Left lung (tissue), 10 donors: Measurements from ENCODE around the gene INPP5E. TPM values are rescaled to one million over a fixed set of nuclear protein-coding genes. Genes with fewer than 3 reads are reported as not detected.
A peak's percentile ranks its signal among the peaks of the same experiment; 100 is the strongest.

Experiments used
- ATAC-seq: fragments of 200-7000 bp; cut with Tn5 transposase; one replicate; pipeline ENCODE4 v1.9.1; 2020; ENCODE audit warnings: moderate library complexity
- DNase-seq, 4 donors: peaks; one replicate each; pipeline ENCODE4 v3.0.0-alpha.2; 2013 to 2020
- H3K27ac ChIP-seq, 2 donors: fragments of 200-600 bp; sonication (generic) in 1 of 2; one replicate each; pipeline versions ENCODE4 v1.5.0 to v1.8.0; 2020 to 2021
- H3K27me3 ChIP-seq, 2 donors: fragments of 200-600 bp; sonication (generic) in 1 of 2; one replicate each; pipeline versions ENCODE4 v1.5.0 to v1.8.0; 2020 to 2021
- H3K36me3 ChIP-seq, 2 donors: fragments of 200-600 bp; sonication (generic) in 1 of 2; one replicate each; pipeline versions ENCODE4 v1.5.0 to v1.8.0; 2020 to 2021
- H3K4me1 ChIP-seq, 2 donors: fragments of 200-600 bp; one replicate each; pipeline ENCODE4 v1.8.0; 2021
- H3K4me3 ChIP-seq, 2 donors: fragments of 200-600 bp; sonication (generic) in 1 of 2; one replicate each; pipeline versions ENCODE4 v1.5.0 to v1.8.0; 2020 to 2021; ENCODE audit warnings: mild to moderate bottlenecking in 1 of 2
- H3K9me3 ChIP-seq, 2 donors: fragments of 200-600 bp; sonication (generic) in 1 of 2; one replicate each; pipeline versions ENCODE4 v1.5.0 to v1.8.0; 2020 to 2021
- CTCF ChIP-seq, 2 donors: fragments of 200-600 bp; sonication (generic) in 1 of 2; IDR thresholded peaks; one replicate each; pipeline versions ENCODE4 v1.5.0 to v1.8.0; 2021; ENCODE audit warnings: antibody characterized with exemption in 2 of 2
- intact Hi-C, 2 donors: fragments of 100-400 bp; cut with DNase I; formaldehyde crosslinking; loops; one replicate each; pipeline versions ENCODE4 v1.11.2 to v1.14.2; 2022
- polyA plus RNA-seq, 6 donors: library from polyadenylated mRNA; unstranded; fragments of 120-200 nt; gene quantifications; one replicate each; pipeline ENCODE4 v1.2.1, GENCODE V29; 2013; ENCODE audit not compliant: insufficient read length in 6 of 6
- total RNA-seq, 2 donors: library from RNA; stranded (reverse); fragmentation: NEBNext Ultra II Directional; extraction: Animal tissue kit (Norgen Biotek cat#: 25700); gene quantifications; one replicate each; pipeline ENCODE4 v1.2.1, GENCODE V29; 2021
- donor health status: DM: no; HTN: yes; CAD: no.
- donor health status: DM: no; HTN: no; CAD: no.

The INPP5E gene
- total and polyA plus RNA-seq, 8 donors, result 11.4 to 19.8 (median 13.1) TPM

DNA sequence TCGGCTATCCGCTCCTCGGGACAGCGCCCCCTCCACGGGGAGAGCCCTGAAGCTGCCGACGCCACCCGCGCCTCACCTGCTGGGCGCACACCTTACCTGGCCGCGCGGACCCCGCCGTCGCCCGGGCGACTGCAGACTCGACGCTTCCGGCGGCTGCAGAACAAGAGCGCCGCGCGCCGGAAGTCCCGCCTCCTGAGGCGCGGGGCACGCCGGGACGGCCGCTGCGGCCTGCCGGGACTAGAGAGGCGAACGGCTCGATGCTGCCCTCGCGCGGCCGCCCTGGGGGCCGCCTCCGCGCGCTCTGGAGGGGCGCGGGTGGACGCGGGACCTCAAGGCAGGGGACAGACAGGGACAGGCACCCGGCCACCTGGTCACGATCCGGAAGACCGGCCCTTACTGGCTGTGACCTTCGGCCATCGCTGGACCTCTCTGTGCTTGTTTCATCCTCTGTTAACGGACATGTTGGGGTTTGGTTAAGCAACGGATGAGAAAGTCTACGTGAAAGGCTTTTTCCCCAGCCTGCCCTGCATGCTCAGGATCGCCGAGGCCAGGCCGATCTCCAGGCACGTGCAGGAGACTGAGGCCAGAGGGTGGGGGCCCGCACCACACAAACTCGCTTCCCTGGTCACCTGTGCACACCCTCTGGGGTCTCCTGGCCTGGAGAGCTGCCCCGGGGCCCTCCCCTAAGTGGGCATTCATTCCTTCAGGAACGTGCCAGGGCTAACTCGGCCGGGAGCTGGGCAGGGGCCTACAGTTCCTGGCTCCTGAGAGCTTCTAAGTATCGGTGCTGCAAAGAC lies 39.4 kb downstream of the INPP5E start, which contains the start of gene SNAPC4:
Gene SNAPC4 (minus strand): TSS at position 133 of the 797 bp plus-strand sequence. CDS start 1,742 bp downstream, outside the sequence.
- DNase-seq (peak; percentile 80 to 98 (median 90)), ATAC-seq (peak; percentile 98)
- TF ChIP-seq CTCF (IDR thresholded peaks at IDR 0.05), result peak; percentile 91 to 97
- no peaks in the 10 kb centered on the region for H3K27me3 ChIP-seq
- intact Hi-C loops, result no loop called here
- peak within 1 kb of the TSS in 1 of 2 donors; percentile 57 for H3K27ac ChIP-seq
- H3K4me3 ChIP-seq, result peak within 1 kb of the TSS; percentile 98
- peaks cover 0 to 59% of the 10 kb centered on the region in 2 donors for H3K36me3 ChIP-seq
- no peaks in the 10 kb centered on the region for H3K9me3 ChIP-seq
- peaks cover 16 to 26% of the 10 kb centered on the region in 2 donors for H3K4me1 ChIP-seq

DNA sequence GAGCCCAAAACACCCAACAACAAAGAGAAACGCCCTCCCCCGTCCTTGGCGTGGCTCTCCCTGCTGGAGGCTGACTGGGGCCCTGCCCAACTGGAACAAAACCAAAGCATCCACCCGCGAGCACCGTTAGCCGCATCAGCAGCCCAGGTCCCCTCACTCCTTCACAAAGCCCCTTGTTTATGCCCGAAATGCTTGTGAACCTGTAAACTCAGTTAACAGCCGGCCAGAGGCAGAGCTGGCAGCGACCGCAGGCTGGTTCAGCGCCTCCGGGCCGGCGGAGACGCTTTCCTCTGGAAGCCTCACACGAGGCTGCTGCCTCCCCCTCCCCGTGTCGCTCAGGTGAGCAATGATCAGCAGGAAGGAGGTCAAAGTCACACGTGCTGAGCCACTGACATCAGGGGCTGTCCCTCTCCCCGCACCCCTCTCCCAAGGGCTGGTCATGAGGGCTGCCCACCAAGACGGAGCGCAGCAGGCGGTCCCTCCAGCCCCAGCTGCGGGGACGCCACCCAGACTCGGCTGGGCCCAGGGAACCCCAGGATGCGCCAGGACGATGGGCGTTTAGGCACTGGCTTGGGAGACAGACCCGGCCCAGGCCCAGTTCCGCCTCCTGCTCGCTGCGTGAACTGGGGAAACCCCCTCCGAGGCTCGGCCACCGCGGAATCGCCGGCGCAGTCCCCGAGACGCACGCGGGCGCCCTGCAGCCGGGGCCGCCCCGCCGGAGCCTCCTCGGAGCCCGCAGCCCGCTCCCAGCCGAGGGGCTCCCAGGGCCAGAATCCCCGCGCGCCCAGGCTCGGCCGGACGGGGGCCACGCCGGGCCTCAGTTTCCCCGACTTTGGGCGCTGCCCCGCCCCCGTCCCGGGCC lies 40.2 kb downstream of the INPP5E start:
- peak; percentile 8 for ATAC-seq
- Histone ChIP-seq H3K4me3 (peak overlapping the region; percentile 98), H3K4me1 (peaks cover 16 to 26% of the 10 kb centered on the region in 2 donors), H3K9me3 (no peaks in the 10 kb centered on the region), H3K27me3 (no peaks in the 10 kb centered on the region), H3K36me3 (peaks cover 0 to 59% of the 10 kb centered on the region in 2 donors), H3K27ac (peak overlapping the region in 1 of 2 donors; percentile 57)
- DNase-seq, result peak in 2 of 4 donors; percentile 35 to 85
- intact Hi-C loops, result no loop called here
- TF ChIP-seq CTCF (IDR thresholded peaks at IDR 0.05), result no peak

DNA sequence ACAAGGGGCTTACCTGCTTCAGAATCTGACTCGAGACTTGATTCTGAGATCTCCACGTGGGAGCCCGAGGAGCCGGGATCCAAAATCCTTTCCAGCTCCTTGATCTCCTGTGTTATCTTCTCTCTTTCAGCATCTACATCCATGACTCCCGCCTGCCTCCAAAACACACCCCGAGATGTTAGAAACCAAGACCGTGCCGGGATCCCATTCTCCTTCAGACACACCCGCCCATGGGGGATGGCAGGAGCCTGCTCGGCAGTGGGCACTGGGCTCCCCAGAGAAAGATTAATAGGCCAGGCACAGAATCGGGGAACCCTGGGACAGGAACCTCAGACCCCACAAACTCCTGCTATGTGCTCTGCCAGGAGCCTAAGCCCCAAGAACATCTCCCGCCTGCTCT lies 41.4 kb downstream of the INPP5E start:
- Histone ChIP-seq H3K9me3 (no peaks in the 10 kb centered on the region), H3K4me3 (no peak overlapping the region), H3K36me3 (peaks cover 0 to 59% of the 10 kb centered on the region in 2 donors), H3K27me3 (no peaks in the 10 kb centered on the region), H3K4me1 (peaks cover 16 to 26% of the 10 kb centered on the region in 2 donors), H3K27ac (no peak overlapping the region)
- no peak for TF ChIP-seq CTCF (IDR thresholded peaks at IDR 0.05)
- DNase-seq (no peak), ATAC-seq (no peak)
- intact Hi-C loops, result no loop called here

GRCh38 chr9:136397643-136398042 lies 42.0 kb downstream of the INPP5E start:
- intact Hi-C loops, result no loop called here
- Histone ChIP-seq H3K4me1 (peaks cover 16 to 26% of the 10 kb centered on the region in 2 donors), H3K4me3 (no peak overlapping the region), H3K9me3 (no peaks in the 10 kb centered on the region), H3K27ac (no peak overlapping the region), H3K27me3 (no peaks in the 10 kb centered on the region), H3K36me3 (peaks cover 0 to 66% of the 10 kb centered on the region in 2 donors)
- no peak for TF ChIP-seq CTCF (IDR thresholded peaks at IDR 0.05)
- DNase-seq (no peak), ATAC-seq (no peak)

GRCh38 chr9:136396219-136396515 lies 43.5 kb downstream of the INPP5E start:
- H3K4me3 ChIP-seq, result no peak overlapping the region
- ATAC-seq, result no peak
- peaks cover 0 to 69% of the 10 kb centered on the region in 2 donors for H3K36me3 ChIP-seq
- no peak for TF ChIP-seq CTCF (IDR thresholded peaks at IDR 0.05)
- H3K27me3 ChIP-seq, result no peaks in the 10 kb centered on the region
- no peaks in the 10 kb centered on the region for H3K9me3 ChIP-seq
- H3K27ac ChIP-seq, result no peak overlapping the region
- peaks cover 16 to 26% of the 10 kb centered on the region in 2 donors for H3K4me1 ChIP-seq
- intact Hi-C loops, result no loop called here
- DNase-seq, result no peak
